ENCODE results near the gene PRKAR1A. TPM values are rescaled to one million over a fixed set of nuclear protein-coding genes. Genes with fewer than 3 reads are reported as not detected.
A peak's percentile ranks its signal among the peaks of the same experiment; 100 is the strongest.
"Not testable (repeated sequence)": the region's sequence is repeated elsewhere in the genome, so short reads cannot be mapped to it uniquely, and the experiment has no call there.

PRKAR1A gene
- total RNA-seq, 1 donor from 2014 or later, result 233 TPM

DNA sequence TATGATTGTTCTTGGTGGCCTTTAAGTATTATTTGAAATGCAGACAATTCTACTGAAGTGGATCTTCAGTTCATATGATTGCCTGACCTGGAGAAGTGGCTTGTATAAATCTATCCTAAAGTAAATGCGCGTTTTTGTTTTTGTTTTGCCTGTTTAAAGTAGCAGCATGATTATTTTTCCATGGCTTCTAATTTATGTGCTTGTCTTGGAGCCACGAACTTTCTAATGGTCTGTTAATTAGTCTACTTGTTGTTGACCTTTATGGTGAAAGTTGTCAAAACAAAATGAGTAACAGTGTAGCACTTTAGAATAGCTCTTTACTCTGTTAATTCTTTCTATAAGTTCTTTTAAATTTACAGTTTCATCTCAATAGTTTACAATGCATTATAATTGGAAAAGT is 1.7 kb downstream of the PRKAR1A start:
- TF ChIP-seq, protein P1, sequence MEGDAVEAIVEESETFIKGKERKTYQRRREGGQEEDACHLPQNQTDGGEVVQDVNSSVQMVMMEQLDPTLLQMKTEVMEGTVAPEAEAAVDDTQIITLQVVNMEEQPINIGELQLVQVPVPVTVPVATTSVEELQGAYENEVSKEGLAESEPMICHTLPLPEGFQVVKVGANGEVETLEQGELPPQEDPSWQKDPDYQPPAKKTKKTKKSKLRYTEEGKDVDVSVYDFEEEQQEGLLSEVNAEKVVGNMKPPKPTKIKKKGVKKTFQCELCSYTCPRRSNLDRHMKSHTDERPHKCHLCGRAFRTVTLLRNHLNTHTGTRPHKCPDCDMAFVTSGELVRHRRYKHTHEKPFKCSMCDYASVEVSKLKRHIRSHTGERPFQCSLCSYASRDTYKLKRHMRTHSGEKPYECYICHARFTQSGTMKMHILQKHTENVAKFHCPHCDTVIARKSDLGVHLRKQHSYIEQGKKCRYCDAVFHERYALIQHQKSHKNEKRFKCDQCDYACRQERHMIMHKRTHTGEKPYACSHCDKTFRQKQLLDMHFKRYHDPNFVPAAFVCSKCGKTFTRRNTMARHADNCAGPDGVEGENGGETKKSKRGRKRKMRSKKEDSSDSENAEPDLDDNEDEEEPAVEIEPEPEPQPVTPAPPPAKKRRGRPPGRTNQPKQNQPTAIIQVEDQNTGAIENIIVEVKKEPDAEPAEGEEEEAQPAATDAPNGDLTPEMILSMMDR (IDR thresholded peaks at IDR 0.05; ENCODE audit: insufficient read depth, low read length, poor library complexity, severe bottlenecking), result no peak
- Histone ChIP-seq H3K36me3 (ENCODE audit: control insufficient read depth, insufficient read depth, low read length) (peaks cover 2% of the 10 kb centered on the region), H3K4me3 (ENCODE audit: low read depth, low read length) (peak overlapping the region; percentile 96), H3K27me3 (ENCODE audit: control insufficient read depth, insufficient read depth, low read length) (no peaks in the 10 kb centered on the region)
- DNase-seq (ENCODE audit: low read depth), result no peak

GRCh38 chr17:68514831-68515635 is 2.8 kb downstream of the PRKAR1A start:
- DNase-seq (ENCODE audit: low read depth), result peak; percentile 4
- Histone ChIP-seq H3K36me3 (ENCODE audit: control insufficient read depth, insufficient read depth, low read length) (peaks cover 2% of the 10 kb centered on the region), H3K27me3 (ENCODE audit: control insufficient read depth, insufficient read depth, low read length) (no peaks in the 10 kb centered on the region), H3K4me3 (ENCODE audit: low read depth, low read length) (peak overlapping the region; percentile 96)
- TF ChIP-seq, protein P1 (IDR thresholded peaks at IDR 0.05; ENCODE audit: insufficient read depth, low read length, poor library complexity, severe bottlenecking), result no peak

DNA sequence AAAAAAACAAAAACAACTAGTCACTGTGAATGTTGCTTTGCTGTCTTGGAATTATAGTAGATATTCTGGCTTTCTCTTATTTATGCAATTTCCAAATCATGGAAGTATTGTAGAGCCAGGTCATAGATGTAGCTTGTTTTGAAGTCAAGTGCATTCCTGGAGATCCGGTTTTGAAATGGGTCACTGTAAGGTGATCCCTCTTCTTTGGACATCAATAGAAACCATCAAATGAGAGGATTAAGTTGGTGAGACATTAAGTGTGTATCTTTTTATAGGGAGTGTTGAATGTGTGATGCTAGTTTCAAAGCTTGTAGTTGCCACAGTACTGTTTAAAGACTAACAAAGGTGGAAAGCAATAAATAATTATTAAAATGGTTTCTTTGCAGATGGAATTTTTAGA is 4.5 kb downstream of the PRKAR1A start:
- DNase-seq (ENCODE audit: low read depth), result no peak
- peaks cover 3% of the 10 kb centered on the region for H3K36me3 ChIP-seq (ENCODE audit: control insufficient read depth, insufficient read depth, low read length)
- H3K4me3 ChIP-seq (ENCODE audit: low read depth, low read length), result no peak overlapping the region
- TF ChIP-seq, protein P1 (IDR thresholded peaks at IDR 0.05; ENCODE audit: insufficient read depth, low read length, poor library complexity, severe bottlenecking), result no peak
- H3K27me3 ChIP-seq (ENCODE audit: control insufficient read depth, insufficient read depth, low read length), result no peaks in the 10 kb centered on the region

GRCh38 chr17:68517605-68518004 is 5.4 kb downstream of the PRKAR1A start:
- H3K27me3 ChIP-seq (ENCODE audit: control insufficient read depth, insufficient read depth, low read length); DNase-seq (ENCODE audit: low read depth); H3K4me3 ChIP-seq (ENCODE audit: low read depth, low read length); H3K36me3 ChIP-seq (ENCODE audit: control insufficient read depth, insufficient read depth, low read length): not testable (repeated sequence)

- H3K36me3 ChIP-seq (ENCODE audit: control insufficient read depth, insufficient read depth, low read length), result peaks cover 3% of the 10 kb centered on the region
- TF ChIP-seq, protein P1 (IDR thresholded peaks at IDR 0.05; ENCODE audit: insufficient read depth, low read length, poor library complexity, severe bottlenecking), result no peak
- H3K27me3 ChIP-seq (ENCODE audit: control insufficient read depth, insufficient read depth, low read length), result no peaks in the 10 kb centered on the region
Measured at GRCh38 chr17:68518063-68518815, 6.0 kb downstream of the PRKAR1A start.

DNA sequence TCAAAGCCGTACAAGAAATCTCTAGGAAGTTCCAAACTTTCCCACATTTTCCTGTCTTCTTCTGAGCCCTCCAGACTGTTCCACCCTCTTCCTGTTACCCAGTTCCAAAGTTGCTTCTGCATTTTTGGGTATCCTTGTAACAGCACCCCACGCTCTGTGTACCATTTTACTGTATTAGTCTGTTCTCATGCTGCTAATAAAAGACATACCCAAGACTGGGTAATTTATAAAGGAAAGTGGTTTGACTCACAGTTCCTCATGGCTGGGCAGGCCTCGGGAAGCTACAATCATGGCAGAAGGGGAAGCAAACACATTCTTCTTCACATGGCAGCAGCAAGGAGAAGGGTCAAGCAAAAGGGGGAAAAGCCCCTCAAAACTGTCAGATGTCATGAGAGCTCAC is 6.8 kb downstream of the PRKAR1A start:
- not testable (repeated sequence) for H3K4me3 ChIP-seq (ENCODE audit: low read depth, low read length); DNase-seq (ENCODE audit: low read depth); H3K36me3 ChIP-seq (ENCODE audit: control insufficient read depth, insufficient read depth, low read length); H3K27me3 ChIP-seq (ENCODE audit: control insufficient read depth, insufficient read depth, low read length)

More at GRCh38 chr17:68518063-68518815, 6.0 kb downstream of the PRKAR1A start:
- H3K4me3 ChIP-seq (ENCODE audit: low read depth, low read length), result no peak overlapping the region
- no peak for DNase-seq (ENCODE audit: low read depth)

Data from kidney epithelial cell (primary cell).